Measurements from ENCODE around the gene SEMA3A. TPM values are rescaled to one million over a fixed set of nuclear protein-coding genes. Genes with fewer than 3 reads are reported as not detected.

The SEMA3A gene
- total RNA-seq, 1 experiment from 2014 or later: 32.2 TPM

DNA sequence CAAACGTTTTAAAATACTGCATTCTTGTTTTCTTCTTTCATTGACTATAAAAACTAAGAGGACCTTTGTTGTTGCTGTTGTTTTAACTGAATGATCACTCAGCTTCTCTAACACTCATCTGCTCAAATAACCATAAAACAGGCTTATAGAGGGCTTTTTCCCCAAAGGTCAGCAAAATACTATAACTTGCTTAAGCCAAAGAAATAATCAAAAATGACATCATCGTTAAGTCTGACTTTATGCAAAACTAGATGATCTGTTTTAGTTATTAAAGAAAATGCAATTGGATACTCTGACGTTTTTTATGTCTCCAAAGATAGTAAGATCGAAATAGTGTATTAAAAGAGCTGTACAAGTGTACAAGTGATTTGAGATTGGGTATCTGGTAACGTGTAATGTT lies 152.9 kb downstream of the SEMA3A start:
- peak overlapping the region; percentile 75 for H3K27ac Mint-ChIP-seq
- H3K9me3 Mint-ChIP-seq: no peaks in the 10 kb centered on the region
- CTCF ChIA-PET: no interaction called here
- ATAC-seq (no peak), DNase-seq (ENCODE audit: low spot score) (no peak)
- H3K36me3 Mint-ChIP-seq: peaks cover 5% of the 10 kb centered on the region; the same call in 1 of the 2 replicates
- H3K4me1 Mint-ChIP-seq: peaks cover 19% of the 10 kb centered on the region
- no peak overlapping the region for H3K4me3 Mint-ChIP-seq
- POLR2A ChIA-PET: no interaction called here
- H3K27me3 Mint-ChIP-seq (ENCODE audit: low read depth): no peaks in the 10 kb centered on the region
- TF ChIP-seq, protein P1, sequence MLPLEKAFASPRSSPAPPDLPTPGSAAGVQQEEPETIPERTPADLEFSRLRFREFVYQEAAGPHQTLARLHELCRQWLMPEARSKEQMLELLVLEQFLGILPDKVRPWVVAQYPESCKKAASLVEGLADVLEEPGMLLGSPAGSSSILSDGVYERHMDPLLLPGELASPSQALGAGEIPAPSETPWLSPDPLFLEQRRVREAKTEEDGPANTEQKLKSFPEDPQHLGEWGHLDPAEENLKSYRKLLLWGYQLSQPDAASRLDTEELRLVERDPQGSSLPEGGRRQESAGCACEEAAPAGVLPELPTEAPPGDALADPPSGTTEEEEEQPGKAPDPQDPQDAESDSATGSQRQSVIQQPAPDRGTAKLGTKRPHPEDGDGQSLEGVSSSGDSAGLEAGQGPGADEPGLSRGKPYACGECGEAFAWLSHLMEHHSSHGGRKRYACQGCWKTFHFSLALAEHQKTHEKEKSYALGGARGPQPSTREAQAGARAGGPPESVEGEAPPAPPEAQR (CRISPR knock-in tag; IDR thresholded peaks at IDR 0.05): no peak
- TF ChIP-seq, protein P2, sequence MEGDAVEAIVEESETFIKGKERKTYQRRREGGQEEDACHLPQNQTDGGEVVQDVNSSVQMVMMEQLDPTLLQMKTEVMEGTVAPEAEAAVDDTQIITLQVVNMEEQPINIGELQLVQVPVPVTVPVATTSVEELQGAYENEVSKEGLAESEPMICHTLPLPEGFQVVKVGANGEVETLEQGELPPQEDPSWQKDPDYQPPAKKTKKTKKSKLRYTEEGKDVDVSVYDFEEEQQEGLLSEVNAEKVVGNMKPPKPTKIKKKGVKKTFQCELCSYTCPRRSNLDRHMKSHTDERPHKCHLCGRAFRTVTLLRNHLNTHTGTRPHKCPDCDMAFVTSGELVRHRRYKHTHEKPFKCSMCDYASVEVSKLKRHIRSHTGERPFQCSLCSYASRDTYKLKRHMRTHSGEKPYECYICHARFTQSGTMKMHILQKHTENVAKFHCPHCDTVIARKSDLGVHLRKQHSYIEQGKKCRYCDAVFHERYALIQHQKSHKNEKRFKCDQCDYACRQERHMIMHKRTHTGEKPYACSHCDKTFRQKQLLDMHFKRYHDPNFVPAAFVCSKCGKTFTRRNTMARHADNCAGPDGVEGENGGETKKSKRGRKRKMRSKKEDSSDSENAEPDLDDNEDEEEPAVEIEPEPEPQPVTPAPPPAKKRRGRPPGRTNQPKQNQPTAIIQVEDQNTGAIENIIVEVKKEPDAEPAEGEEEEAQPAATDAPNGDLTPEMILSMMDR (IDR thresholded peaks at IDR 0.05): no peak
- TF ChIP-seq GRHL2 (CRISPR knock-in tag; IDR thresholded peaks at IDR 0.05; ENCODE audit: insufficient replicate concordance, severe bottlenecking) (no peak), CBFB (CRISPR knock-in tag; IDR thresholded peaks at IDR 0.05; ENCODE audit: low read depth) (no peak), RELA (CRISPR knock-in tag; IDR thresholded peaks at IDR 0.05; ENCODE audit: borderline replicate concordance) (no peak), FOXP1 (CRISPR knock-in tag; IDR thresholded peaks at IDR 0.05; ENCODE audit: borderline replicate concordance) (no peak), KAT7 (CRISPR knock-in tag; IDR thresholded peaks at IDR 0.05; ENCODE audit: borderline replicate concordance) (no peak), JUN (CRISPR knock-in tag; IDR thresholded peaks at IDR 0.05) (no peak), SMAD3 (CRISPR knock-in tag; IDR thresholded peaks at IDR 0.05; ENCODE audit: borderline replicate concordance) (no peak), OVOL2 (CRISPR knock-in tag; IDR thresholded peaks at IDR 0.05; ENCODE audit: borderline replicate concordance) (no peak), ZNF219 (CRISPR knock-in tag; IDR thresholded peaks at IDR 0.05; ENCODE audit: borderline replicate concordance) (no peak)
- TF ChIP-seq, protein P3, sequence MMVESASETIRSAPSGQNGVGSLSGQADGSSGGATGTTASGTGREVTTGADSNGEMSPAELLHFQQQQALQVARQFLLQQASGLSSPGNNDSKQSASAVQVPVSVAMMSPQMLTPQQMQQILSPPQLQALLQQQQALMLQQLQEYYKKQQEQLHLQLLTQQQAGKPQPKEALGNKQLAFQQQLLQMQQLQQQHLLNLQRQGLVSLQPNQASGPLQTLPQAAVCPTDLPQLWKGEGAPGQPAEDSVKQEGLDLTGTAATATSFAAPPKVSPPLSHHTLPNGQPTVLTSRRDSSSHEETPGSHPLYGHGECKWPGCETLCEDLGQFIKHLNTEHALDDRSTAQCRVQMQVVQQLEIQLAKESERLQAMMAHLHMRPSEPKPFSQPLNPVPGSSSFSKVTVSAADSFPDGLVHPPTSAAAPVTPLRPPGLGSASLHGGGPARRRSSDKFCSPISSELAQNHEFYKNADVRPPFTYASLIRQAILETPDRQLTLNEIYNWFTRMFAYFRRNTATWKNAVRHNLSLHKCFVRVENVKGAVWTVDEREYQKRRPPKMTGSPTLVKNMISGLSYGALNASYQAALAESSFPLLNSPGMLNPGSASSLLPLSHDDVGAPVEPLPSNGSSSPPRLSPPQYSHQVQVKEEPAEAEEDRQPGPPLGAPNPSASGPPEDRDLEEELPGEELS (CRISPR knock-in tag; IDR thresholded peaks at IDR 0.05): no peak
- TF ChIP-seq, protein P4, sequence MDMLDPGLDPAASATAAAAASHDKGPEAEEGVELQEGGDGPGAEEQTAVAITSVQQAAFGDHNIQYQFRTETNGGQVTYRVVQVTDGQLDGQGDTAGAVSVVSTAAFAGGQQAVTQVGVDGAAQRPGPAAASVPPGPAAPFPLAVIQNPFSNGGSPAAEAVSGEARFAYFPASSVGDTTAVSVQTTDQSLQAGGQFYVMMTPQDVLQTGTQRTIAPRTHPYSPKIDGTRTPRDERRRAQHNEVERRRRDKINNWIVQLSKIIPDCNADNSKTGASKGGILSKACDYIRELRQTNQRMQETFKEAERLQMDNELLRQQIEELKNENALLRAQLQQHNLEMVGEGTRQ (CRISPR knock-in tag; IDR thresholded peaks at IDR 0.05): no peak
- TF ChIP-seq, protein P5, sequence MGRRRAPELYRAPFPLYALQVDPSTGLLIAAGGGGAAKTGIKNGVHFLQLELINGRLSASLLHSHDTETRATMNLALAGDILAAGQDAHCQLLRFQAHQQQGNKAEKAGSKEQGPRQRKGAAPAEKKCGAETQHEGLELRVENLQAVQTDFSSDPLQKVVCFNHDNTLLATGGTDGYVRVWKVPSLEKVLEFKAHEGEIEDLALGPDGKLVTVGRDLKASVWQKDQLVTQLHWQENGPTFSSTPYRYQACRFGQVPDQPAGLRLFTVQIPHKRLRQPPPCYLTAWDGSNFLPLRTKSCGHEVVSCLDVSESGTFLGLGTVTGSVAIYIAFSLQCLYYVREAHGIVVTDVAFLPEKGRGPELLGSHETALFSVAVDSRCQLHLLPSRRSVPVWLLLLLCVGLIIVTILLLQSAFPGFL (CRISPR knock-in tag; IDR thresholded peaks at IDR 0.05; ENCODE audit: borderline replicate concordance): no peak
- TF ChIP-seq, protein P6, sequence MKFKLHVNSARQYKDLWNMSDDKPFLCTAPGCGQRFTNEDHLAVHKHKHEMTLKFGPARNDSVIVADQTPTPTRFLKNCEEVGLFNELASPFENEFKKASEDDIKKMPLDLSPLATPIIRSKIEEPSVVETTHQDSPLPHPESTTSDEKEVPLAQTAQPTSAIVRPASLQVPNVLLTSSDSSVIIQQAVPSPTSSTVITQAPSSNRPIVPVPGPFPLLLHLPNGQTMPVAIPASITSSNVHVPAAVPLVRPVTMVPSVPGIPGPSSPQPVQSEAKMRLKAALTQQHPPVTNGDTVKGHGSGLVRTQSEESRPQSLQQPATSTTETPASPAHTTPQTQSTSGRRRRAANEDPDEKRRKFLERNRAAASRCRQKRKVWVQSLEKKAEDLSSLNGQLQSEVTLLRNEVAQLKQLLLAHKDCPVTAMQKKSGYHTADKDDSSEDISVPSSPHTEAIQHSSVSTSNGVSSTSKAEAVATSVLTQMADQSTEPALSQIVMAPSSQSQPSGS (CRISPR knock-in tag; IDR thresholded peaks at IDR 0.05; ENCODE audit: borderline replicate concordance, low read depth): no peak
- TF ChIP-seq, protein P7, sequence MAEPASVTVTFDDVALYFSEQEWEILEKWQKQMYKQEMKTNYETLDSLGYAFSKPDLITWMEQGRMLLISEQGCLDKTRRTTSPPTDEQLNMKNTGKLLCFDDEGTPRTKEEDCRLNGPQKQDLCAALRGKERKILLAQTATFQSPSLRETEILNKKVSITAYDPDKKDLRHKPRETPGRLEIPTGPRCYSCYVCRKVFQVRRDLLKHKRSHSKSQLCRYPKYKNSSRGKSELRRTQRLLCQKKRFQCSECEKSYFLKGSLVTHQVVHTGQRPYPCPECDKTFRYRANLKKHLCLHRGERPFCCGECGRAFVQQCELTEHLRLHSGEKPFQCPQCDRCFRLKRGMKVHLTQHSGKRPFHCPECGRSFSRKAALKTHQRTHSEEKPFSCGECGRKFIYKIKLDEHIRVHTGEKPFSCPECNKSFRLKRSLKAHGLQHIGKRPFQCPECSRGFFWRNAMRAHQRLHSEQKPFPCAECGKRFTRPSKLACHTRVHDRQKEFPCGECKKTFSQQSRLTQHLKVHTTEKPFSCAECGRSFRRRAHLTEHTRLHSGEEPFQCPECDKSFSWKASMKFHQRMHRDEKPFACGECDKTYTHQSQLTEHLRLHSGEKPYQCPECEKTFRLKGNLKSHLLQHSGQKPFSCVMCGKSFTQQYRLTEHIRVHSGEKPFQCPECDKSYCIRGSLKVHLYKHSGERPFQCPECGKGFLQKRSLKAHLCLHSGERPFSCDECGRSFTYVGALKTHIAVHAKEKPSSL (CRISPR knock-in tag; conservative IDR thresholded peaks at IDR 0.05): no peak
- TF ChIP-seq, protein P8, sequence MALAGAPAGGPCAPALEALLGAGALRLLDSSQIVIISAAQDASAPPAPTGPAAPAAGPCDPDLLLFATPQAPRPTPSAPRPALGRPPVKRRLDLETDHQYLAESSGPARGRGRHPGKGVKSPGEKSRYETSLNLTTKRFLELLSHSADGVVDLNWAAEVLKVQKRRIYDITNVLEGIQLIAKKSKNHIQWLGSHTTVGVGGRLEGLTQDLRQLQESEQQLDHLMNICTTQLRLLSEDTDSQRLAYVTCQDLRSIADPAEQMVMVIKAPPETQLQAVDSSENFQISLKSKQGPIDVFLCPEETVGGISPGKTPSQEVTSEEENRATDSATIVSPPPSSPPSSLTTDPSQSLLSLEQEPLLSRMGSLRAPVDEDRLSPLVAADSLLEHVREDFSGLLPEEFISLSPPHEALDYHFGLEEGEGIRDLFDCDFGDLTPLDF (CRISPR knock-in tag; IDR thresholded peaks at IDR 0.05): no peak
- TF ChIP-seq, protein P9, sequence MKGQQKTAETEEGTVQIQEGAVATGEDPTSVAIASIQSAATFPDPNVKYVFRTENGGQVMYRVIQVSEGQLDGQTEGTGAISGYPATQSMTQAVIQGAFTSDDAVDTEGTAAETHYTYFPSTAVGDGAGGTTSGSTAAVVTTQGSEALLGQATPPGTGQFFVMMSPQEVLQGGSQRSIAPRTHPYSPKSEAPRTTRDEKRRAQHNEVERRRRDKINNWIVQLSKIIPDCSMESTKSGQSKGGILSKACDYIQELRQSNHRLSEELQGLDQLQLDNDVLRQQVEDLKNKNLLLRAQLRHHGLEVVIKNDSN (CRISPR knock-in tag; IDR thresholded peaks at IDR 0.05): no peak
- TF ChIP-seq, protein P10, sequence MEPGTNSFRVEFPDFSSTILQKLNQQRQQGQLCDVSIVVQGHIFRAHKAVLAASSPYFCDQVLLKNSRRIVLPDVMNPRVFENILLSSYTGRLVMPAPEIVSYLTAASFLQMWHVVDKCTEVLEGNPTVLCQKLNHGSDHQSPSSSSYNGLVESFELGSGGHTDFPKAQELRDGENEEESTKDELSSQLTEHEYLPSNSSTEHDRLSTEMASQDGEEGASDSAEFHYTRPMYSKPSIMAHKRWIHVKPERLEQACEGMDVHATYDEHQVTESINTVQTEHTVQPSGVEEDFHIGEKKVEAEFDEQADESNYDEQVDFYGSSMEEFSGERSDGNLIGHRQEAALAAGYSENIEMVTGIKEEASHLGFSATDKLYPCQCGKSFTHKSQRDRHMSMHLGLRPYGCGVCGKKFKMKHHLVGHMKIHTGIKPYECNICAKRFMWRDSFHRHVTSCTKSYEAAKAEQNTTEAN (CRISPR knock-in tag; IDR thresholded peaks at IDR 0.05): no peak
